Mucosa of descending colon (tissue), 3 donors: ENCODE data around the gene HMGB3. TPM values are rescaled to one million over a fixed set of nuclear protein-coding genes. Genes with fewer than 3 reads are reported as not detected.

Source experiments
- ATAC-seq: fragments of 200-7000 bp; cut with Tn5 transposase; one replicate; pipeline ENCODE4 v1.9.1; 2020; ENCODE audit warnings: mild to moderate bottlenecking, moderate library complexity
- DNase-seq, 3 donors: peaks; one replicate each; pipeline ENCODE4 v3.0.0-alpha.2; 2020
- H3K36me3 ChIP-seq: fragments of 200-600 bp; one replicate; pipeline ENCODE4 v1.8.0; 2021; ENCODE audit warnings: low read depth, mild to moderate bottlenecking
- H3K4me1 ChIP-seq: fragments of 200-600 bp; one replicate; pipeline ENCODE4 v1.8.0; 2021; ENCODE audit warnings: low read depth, mild to moderate bottlenecking
- H3K4me3 ChIP-seq: fragments of 200-600 bp; one replicate; pipeline ENCODE4 v1.8.0; 2021; ENCODE audit warnings: mild to moderate bottlenecking
- H3K9me3 ChIP-seq: fragments of 200-600 bp; one replicate; pipeline ENCODE4 v1.8.0; 2021; ENCODE audit warnings: mild to moderate bottlenecking
- intact Hi-C, 2 donors: fragments of 100-400 bp; cut with DNase I in 1 of 2; cut with micrococcal nuclease in 1 of 2; formaldehyde crosslinking; loops; one replicate each; pipeline versions ENCODE4 v1.11.0 to v1.11.1; 2022; cut with DNase I, micrococcal nuclease
- total RNA-seq, 3 donors: library from RNA; stranded (reverse); fragmentation: NEBNext Ultra II Directional in 2 of 3; extraction: Animal tissue kit (Norgen Biotek cat#: 25700) in 2 of 3; gene quantifications; one replicate each; pipeline versions ENCODE4 v1.2.1 to v1.2.4, GENCODE V29; 2021 to 2023
- TF ChIP-seq, protein P1 (sequence below): fragments of 200-600 bp; IDR thresholded peaks from one replicate; pipeline ENCODE4 v1.8.0; 2022; ENCODE audit warnings: antibody characterized with exemption, mild to moderate bottlenecking
- donor health status: DM: no; HTN: no; CAD: no; lungs with moderate emphysema.
- donor health status: DM: no; HTN: no; CAD: no.
- donor health status: DM: no; HTN: yes; CAD: no.

Gene HMGB3
- total RNA-seq, 3 donors from 2014 or later: 9.8 to 51.2 (median 29.1) TPM

- Histone ChIP-seq H3K4me3 (no peak overlapping the region), H3K36me3 (no peaks in the 10 kb centered on the region), H3K4me1 (no peaks in the 10 kb centered on the region), H3K9me3 (no peaks in the 10 kb centered on the region)
- DNase-seq (peak in 2 of 3 donors; percentile 16 to 31), ATAC-seq (peak; percentile 59)
- TF ChIP-seq, protein P1, sequence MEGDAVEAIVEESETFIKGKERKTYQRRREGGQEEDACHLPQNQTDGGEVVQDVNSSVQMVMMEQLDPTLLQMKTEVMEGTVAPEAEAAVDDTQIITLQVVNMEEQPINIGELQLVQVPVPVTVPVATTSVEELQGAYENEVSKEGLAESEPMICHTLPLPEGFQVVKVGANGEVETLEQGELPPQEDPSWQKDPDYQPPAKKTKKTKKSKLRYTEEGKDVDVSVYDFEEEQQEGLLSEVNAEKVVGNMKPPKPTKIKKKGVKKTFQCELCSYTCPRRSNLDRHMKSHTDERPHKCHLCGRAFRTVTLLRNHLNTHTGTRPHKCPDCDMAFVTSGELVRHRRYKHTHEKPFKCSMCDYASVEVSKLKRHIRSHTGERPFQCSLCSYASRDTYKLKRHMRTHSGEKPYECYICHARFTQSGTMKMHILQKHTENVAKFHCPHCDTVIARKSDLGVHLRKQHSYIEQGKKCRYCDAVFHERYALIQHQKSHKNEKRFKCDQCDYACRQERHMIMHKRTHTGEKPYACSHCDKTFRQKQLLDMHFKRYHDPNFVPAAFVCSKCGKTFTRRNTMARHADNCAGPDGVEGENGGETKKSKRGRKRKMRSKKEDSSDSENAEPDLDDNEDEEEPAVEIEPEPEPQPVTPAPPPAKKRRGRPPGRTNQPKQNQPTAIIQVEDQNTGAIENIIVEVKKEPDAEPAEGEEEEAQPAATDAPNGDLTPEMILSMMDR: no peak
- intact Hi-C loops: no loop called here
Measured at GRCh38 chrX:150940844-150941495, 42.2 kb upstream of the HMGB3 start.

GRCh38 chrX:150941580-150941979 lies 41.6 kb upstream of the HMGB3 start:
- Histone ChIP-seq H3K36me3 (no peaks in the 10 kb centered on the region), H3K9me3 (no peaks in the 10 kb centered on the region), H3K4me3 (no peak overlapping the region), H3K4me1 (no peaks in the 10 kb centered on the region)
- no peak for DNase-seq
- TF ChIP-seq, protein P1: no peak
- ATAC-seq: no peak
- intact Hi-C loops: no loop called here

DNA sequence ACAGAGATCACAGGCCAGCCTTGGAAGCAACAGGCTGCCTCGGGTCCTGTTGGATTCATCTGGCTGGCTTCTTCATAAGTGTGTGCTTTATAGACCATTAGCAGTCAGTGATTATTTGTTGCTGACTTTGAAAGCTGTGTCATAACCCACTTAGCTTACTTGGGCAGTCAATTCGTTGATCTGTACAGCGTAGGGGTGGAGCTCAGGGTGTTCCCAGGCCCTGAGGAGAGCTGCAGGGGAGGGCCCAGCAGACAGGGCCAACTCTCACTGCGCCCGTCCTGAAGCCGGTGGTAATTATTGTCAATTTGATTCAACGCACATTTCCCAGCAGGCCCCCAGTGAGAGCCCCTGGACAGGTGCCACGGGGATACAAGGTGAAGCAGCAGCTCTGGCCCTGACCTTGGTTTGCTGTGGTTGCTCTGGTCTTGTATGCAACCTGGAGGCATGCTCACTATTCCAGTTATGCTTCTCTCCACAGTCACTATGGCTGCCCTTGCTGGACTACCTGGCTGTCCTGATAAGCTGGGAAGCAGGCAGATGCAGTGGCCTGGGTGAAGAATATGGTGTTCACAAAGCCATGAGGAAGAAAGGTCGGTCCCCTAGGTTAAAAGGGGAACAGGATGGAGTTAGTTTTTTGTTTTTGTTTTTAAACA lies 40.1 kb upstream of the HMGB3 start:
- ATAC-seq (peak; percentile 83), DNase-seq (peak in 2 of 3 donors; percentile 24 to 45)
- intact Hi-C loops: no loop called here
- TF ChIP-seq, protein P1: no peak
- no peaks in the 10 kb centered on the region for H3K4me1 ChIP-seq
- no peak overlapping the region for H3K4me3 ChIP-seq
- no peaks in the 10 kb centered on the region for H3K9me3 ChIP-seq
- H3K36me3 ChIP-seq: no peaks in the 10 kb centered on the region

DNA sequence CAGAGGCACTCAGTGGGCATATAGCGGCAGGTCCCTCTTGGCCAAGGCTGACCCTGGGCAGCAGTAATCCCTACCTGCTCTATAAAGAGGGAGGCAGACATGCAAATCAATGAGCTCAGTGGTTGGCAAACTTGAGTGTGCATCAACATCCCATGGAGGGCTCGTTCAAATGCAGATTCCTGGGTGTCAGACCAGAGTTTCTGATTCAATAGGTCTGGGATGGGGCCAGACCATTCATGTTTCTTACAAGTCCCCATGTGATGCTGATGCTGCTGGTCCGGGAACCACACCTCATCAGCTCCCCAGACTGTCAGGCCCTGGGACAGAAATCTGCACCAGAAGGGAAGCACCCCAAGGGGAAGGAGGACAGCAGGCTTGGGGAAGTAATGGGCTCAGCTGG lies 38.9 kb upstream of the HMGB3 start:
- Histone ChIP-seq H3K9me3 (no peaks in the 10 kb centered on the region), H3K36me3 (no peaks in the 10 kb centered on the region), H3K4me1 (no peaks in the 10 kb centered on the region), H3K4me3 (no peak overlapping the region)
- TF ChIP-seq, protein P1: no peak
- ATAC-seq: no peak
- intact Hi-C loops: no loop called here
- no peak for DNase-seq

DNA sequence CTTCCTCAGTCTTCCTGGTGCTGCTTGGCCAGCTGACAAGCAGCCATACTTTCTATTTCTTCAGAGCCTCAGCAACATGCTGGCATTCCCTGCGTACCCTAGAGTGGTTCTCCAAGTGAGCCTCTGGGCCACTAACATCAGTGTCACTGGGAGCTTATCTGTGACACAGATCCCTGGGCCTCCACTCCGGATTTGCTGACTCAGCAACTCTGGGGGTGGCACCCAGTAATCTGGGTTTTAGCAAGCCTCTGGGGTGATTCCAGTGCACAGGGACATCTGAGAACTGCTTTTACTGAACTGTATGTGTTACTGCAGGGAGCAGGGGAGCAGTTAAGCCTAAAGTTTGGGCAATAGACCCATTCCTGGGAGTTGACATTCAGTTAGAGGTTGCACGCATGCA lies 28.2 kb upstream of the HMGB3 start:
- TF ChIP-seq, protein P1: no peak
- no peaks in the 10 kb centered on the region for H3K9me3 ChIP-seq
- intact Hi-C loops: no loop called here
- H3K36me3 ChIP-seq: no peaks in the 10 kb centered on the region
- H3K4me3 ChIP-seq: no peak overlapping the region
- no peaks in the 10 kb centered on the region for H3K4me1 ChIP-seq
- ATAC-seq (no peak), DNase-seq (no peak)
